SK-N-MC (cell line): Measurements from ENCODE around the gene TMEM87B.

Experiments
- EZH2 ChIP-seq: fragments of 200-600 bp; sonication (generic); IDR thresholded peaks from one replicate; pipeline ENCODE4 v1.6.1; 2017; ENCODE audit warnings: antibody characterized with exemption
- FOXP2 ChIP-seq: optimal IDR thresholded peaks from 2 replicates; pipeline ENCODE3; 2011; ENCODE audit warnings: mild to moderate bottlenecking, moderate library complexity; ENCODE audit not compliant: insufficient read depth; ENCODE audit errors: extremely low read length, control extremely low read depth
- POLR2AphosphoS5 ChIP-seq: IDR thresholded peaks from 2 replicates; pipeline ENCODE4 v1.6.1; 2012; ENCODE audit warnings: mild to moderate bottlenecking, low read depth, low read length, borderline replicate concordance

- TF ChIP-seq POLR2AphosphoS5, result no peak
- TF ChIP-seq FOXP2, result no peak
- no peak for TF ChIP-seq EZH2
Observed at GRCh38 chr2:112018846-112019245, 36.2 kb upstream of the TMEM87B start.
